HEK293 (cell line): ENCODE measurements around the gene BMS1.

Source experiments
- CTCF ChIA-PET: fragments of 350-600 bp; formaldehyde crosslinking; extraction: SDS; loops from one replicate; lab custom pipeline; 2021; ENCODE audit warnings: antibody characterized with exemption; lab: Yijun Ruan, JAX
- POLR2A ChIA-PET: fragments of 300-600 bp; formaldehyde crosslinking; extraction: SDS; loops from one replicate; lab custom pipeline; 2020; ENCODE audit warnings: antibody characterized with exemption, inconsistent platforms; lab: Yijun Ruan, JAX
- H3K27ac ChIP-seq: fragments of 200-500 bp; sonication (Bioruptor generic); 2 replicates; pipeline ENCODE4 v1.5.1; 2014; ENCODE audit warnings: low read depth, low read length, control low read depth, inconsistent platforms; ENCODE audit errors: extremely low read depth
- H3K36me3 ChIP-seq, 2 experiments: fragments of 200-500 bp in 1 of 2; sonication (Bioruptor generic) in 1 of 2; 1 replicate in 1 of 2; 2 replicates in 1 of 2; pipeline ENCODE4 v1.5.1; 2014 to 2017; ENCODE audit warnings: inconsistent platforms in 2 of 2, low read length in 2 of 2; ENCODE audit not compliant: control insufficient read depth in 2 of 2, insufficient read depth in 1 of 2
- H3K4me1 ChIP-seq: fragments of 200-500 bp; sonication (Bioruptor generic); 2 replicates; pipeline ENCODE4 v1.5.1; 2014; ENCODE audit warnings: mild to moderate bottlenecking, low read length, inconsistent platforms; ENCODE audit not compliant: control insufficient read depth, insufficient read depth
- H3K4me3 ChIP-seq: 2 replicates; pipeline ENCODE4 v1.5.1; 2011; ENCODE audit warnings: low read depth, mild to moderate bottlenecking, control low read depth, low read length, moderate library complexity
- H3K9me3 ChIP-seq: fragments of 200-500 bp; sonication (Bioruptor generic); 2 replicates; pipeline ENCODE4 v1.5.1; 2014; ENCODE audit warnings: low read depth, low read length, inconsistent platforms; ENCODE audit not compliant: control insufficient read depth, insufficient read depth
- AEBP2 ChIP-seq: fragments of 450-650 bp; formaldehyde crosslinking; IDR thresholded peaks from 2 replicates; pipeline ENCODE4 v1.5.1; 2016; ENCODE audit warnings: missing biosample characterization, missing genetic modification characterization, borderline replicate concordance
- ATF2 ChIP-seq: fragments of 450-650 bp; formaldehyde crosslinking; IDR thresholded peaks from 2 replicates; pipeline ENCODE4 v1.5.1; 2016; ENCODE audit warnings: missing biosample characterization, missing genetic modification characterization, low read depth
- BCL11A ChIP-seq: fragments of 450-650 bp; formaldehyde crosslinking; IDR thresholded peaks from 2 replicates; pipeline ENCODE4 v1.5.1; 2016; ENCODE audit warnings: low read depth, missing biosample characterization, missing genetic modification characterization
- GLI2 ChIP-seq: fragments of 450-650 bp; formaldehyde crosslinking; IDR thresholded peaks from 2 replicates; pipeline ENCODE4; 2017; ENCODE audit warnings: missing biosample characterization, missing genetic modification characterization, low read depth, borderline replicate concordance
- KLF10 ChIP-seq: fragments of 450-650 bp; IDR thresholded peaks from 2 replicates; pipeline ENCODE4 v1.5.1; 2018; ENCODE audit warnings: missing biosample characterization, mild to moderate bottlenecking, missing genetic modification characterization
- KLF17 ChIP-seq: fragments of 450-650 bp; formaldehyde crosslinking; IDR thresholded peaks from 2 replicates; pipeline ENCODE4 v1.5.1; 2016; ENCODE audit warnings: missing biosample characterization, missing genetic modification characterization
- OVOL3 ChIP-seq: fragments of 450-650 bp; formaldehyde crosslinking; IDR thresholded peaks from 2 replicates; pipeline ENCODE4 v1.5.1; 2016; ENCODE audit warnings: missing biosample characterization, missing genetic modification characterization
- PRDM10 ChIP-seq: fragments of 450-650 bp; formaldehyde crosslinking; IDR thresholded peaks from 2 replicates; pipeline ENCODE4 v1.5.1; 2016; ENCODE audit warnings: missing biosample characterization, missing genetic modification characterization
- ZEB2 ChIP-seq: fragments of 450-650 bp; formaldehyde crosslinking; IDR thresholded peaks from 2 replicates; pipeline ENCODE4 v1.5.1; 2016; ENCODE audit warnings: missing biosample characterization, missing genetic modification characterization
- ZFP3 ChIP-seq: fragments of 450-650 bp; formaldehyde crosslinking; IDR thresholded peaks from 2 replicates; pipeline ENCODE4 v1.5.1; 2016; ENCODE audit warnings: low read depth, missing biosample characterization, missing genetic modification characterization
- ZNF138 ChIP-seq: fragments of 450-650 bp; formaldehyde crosslinking; IDR thresholded peaks from 2 replicates; pipeline ENCODE4 v1.5.1; 2016; ENCODE audit warnings: missing biosample characterization, missing genetic modification characterization, borderline replicate concordance
- ZNF140 ChIP-seq: fragments of 450-650 bp; formaldehyde crosslinking; IDR thresholded peaks from 2 replicates; pipeline ENCODE4 v1.5.1; 2016; ENCODE audit warnings: missing biosample characterization, missing genetic modification characterization
- ZNF211 ChIP-seq: fragments of 450-650 bp; formaldehyde crosslinking; IDR thresholded peaks from 2 replicates; pipeline ENCODE4 v1.5.1; 2016; ENCODE audit warnings: low read depth, missing biosample characterization, missing genetic modification characterization
- ZNF26 ChIP-seq: fragments of 450-650 bp; formaldehyde crosslinking; IDR thresholded peaks from 2 replicates; pipeline ENCODE4 v1.5.1; 2016; ENCODE audit warnings: missing biosample characterization, missing genetic modification characterization
- ZNF302 ChIP-seq: fragments of 450-650 bp; formaldehyde crosslinking; IDR thresholded peaks from 2 replicates; pipeline ENCODE4 v1.5.1; 2016; ENCODE audit warnings: missing biosample characterization, missing genetic modification characterization, low read depth
- ZNF341 ChIP-seq: fragments of 450-650 bp; formaldehyde crosslinking; IDR thresholded peaks from 2 replicates; pipeline ENCODE4; 2016; ENCODE audit warnings: low read depth, missing biosample characterization, missing genetic modification characterization
- ZNF37A ChIP-seq: fragments of 450-650 bp; IDR thresholded peaks from 2 replicates; pipeline ENCODE4 v1.5.1; 2018; ENCODE audit warnings: missing biosample characterization, missing genetic modification characterization
- ZNF416 ChIP-seq: fragments of 450-650 bp; formaldehyde crosslinking; IDR thresholded peaks from 2 replicates; pipeline ENCODE4 v1.5.1; 2016; ENCODE audit warnings: missing biosample characterization, missing genetic modification characterization
- ZNF449 ChIP-seq: fragments of 450-650 bp; formaldehyde crosslinking; IDR thresholded peaks from 2 replicates; pipeline ENCODE4 v1.5.1; 2017; ENCODE audit warnings: missing biosample characterization, mild to moderate bottlenecking, missing genetic modification characterization, moderate library complexity
- ZNF571 ChIP-seq: fragments of 450-650 bp; formaldehyde crosslinking; IDR thresholded peaks from 2 replicates; pipeline ENCODE4 v1.5.0; 2017; ENCODE audit warnings: missing biosample characterization, missing genetic modification characterization
- ZNF645 ChIP-seq: fragments of 450-650 bp; formaldehyde crosslinking; IDR thresholded peaks from 2 replicates; pipeline ENCODE4; 2016; ENCODE audit warnings: missing biosample characterization, missing genetic modification characterization
- ZNF747 ChIP-seq: fragments of 450-650 bp; formaldehyde crosslinking; IDR thresholded peaks from 2 replicates; pipeline ENCODE4 v1.5.1; 2016; ENCODE audit warnings: missing biosample characterization, missing genetic modification characterization
- ZNF830 ChIP-seq: fragments of 450-650 bp; IDR thresholded peaks from 2 replicates; pipeline ENCODE4 v1.5.0; 2018; ENCODE audit warnings: missing biosample characterization, missing genetic modification characterization, low read depth, mild to moderate bottlenecking, moderate library complexity
- ZSCAN16 ChIP-seq: fragments of 450-650 bp; formaldehyde crosslinking; IDR thresholded peaks from 2 replicates; pipeline ENCODE4 v1.5.1; 2016; ENCODE audit warnings: missing biosample characterization, missing genetic modification characterization

The BMS1 gene

GRCh38 chr10:42872865-42873435 lies 90.4 kb downstream of the BMS1 start (continued):
- TF ChIP-seq ZNF26 (no peak), ZNF747 (tag by site-specific recombination) (no peak), ATF2 (tag by site-specific recombination) (no peak), ZNF830 (tag by site-specific recombination) (no peak), ZNF449 (tag by site-specific recombination) (no peak), ZFP3 (tag by site-specific recombination) (no peak), OVOL3 (tag by site-specific recombination) (no peak), ZNF211 (tag by site-specific recombination) (no peak), KLF17 (tag by site-specific recombination) (no peak)
- TF ChIP-seq, all 188 proteins: peak for 0

GRCh38 chr10:42874713-42875387 lies 92.3 kb downstream of the BMS1 start:
- no peak overlapping the region for H3K4me3 ChIP-seq
- H3K36me3 ChIP-seq = no peaks in the 10 kb centered on the region
- CTCF ChIA-PET = interaction anchor here (0.5 to 0.6 kb wide), 2 partner anchors 81 to 300 kb away, joined by 3 read pairs; no protein-coding TSS in a partner anchor
- H3K27ac ChIP-seq = no peak overlapping the region
- H3K9me3 ChIP-seq = no peaks in the 10 kb centered on the region
- no peaks in the 10 kb centered on the region for H3K4me1 ChIP-seq
- POLR2A ChIA-PET = no interaction called here
- TF ChIP-seq ZNF140 (no peak), ZNF571 (tag by site-specific recombination) (no peak), ZNF302 (no peak), ZNF37A (no peak), PRDM10 (tag by site-specific recombination) (no peak), BCL11A (tag by site-specific recombination) (no peak), ZNF341 (tag by site-specific recombination) (no peak), GLI2 (tag by site-specific recombination) (no peak), ZNF645 (tag by site-specific recombination) (no peak), ZEB2 (no peak), KLF10 (no peak), ZNF416 (tag by site-specific recombination) (no peak), ZSCAN16 (tag by site-specific recombination) (no peak), AEBP2 (tag by site-specific recombination) (no peak), ZNF138 (tag by site-specific recombination) (no peak)
